Measurements from ENCODE around the gene CTXND2. TPM values are rescaled to one million over a fixed set of nuclear protein-coding genes. Genes with fewer than 3 reads are reported as not detected.

CTXND2 gene
- total RNA-seq, 2 experiments from 2014 or later = not detected

GRCh38 chr1:150922519-150922975 is 35.6 kb downstream of the CTXND2 start:
- H3K36me3 Mint-ChIP-seq (ENCODE audit: low read depth) = peaks cover 18% of the 10 kb centered on the region
- ATAC-seq (ENCODE audit: poor library complexity) = peak; percentile 37
- H3K27me3 Mint-ChIP-seq = no peaks in the 10 kb centered on the region
- no peaks in the 10 kb centered on the region for H3K27me3 ChIP-seq (ENCODE audit: control insufficient read depth in 1 of 2, insufficient read depth in 2 of 2, low read length in 2 of 2)
- intact Hi-C loops (cut with DNase I, micrococcal nuclease) = loop anchor here (2.0 to 10.0 kb wide), 5 partner anchors 46 to 558 kb away; partner anchors contain the start of genes ARNT (in 1 of the 2) and RPRD2 (in 1 of the 2)
- H3K4me3 Mint-ChIP-seq = peak overlapping the region; percentile 42
- no peak overlapping the region for H3K4me3 ChIP-seq (ENCODE audit: low read length)
- peaks cover under 1% of the 10 kb centered on the region for H3K36me3 ChIP-seq (ENCODE audit: insufficient read depth, low read length)
- peaks cover 26% of the 10 kb centered on the region for H3K4me1 Mint-ChIP-seq (ENCODE audit: low read depth)
- H3K9me3 Mint-ChIP-seq = no peaks in the 10 kb centered on the region
- POLR2A ChIA-PET = interaction anchor here (0.6 to 1.0 kb wide), 3 partner anchors 12 to 46 kb away, joined by 3 to 4 read pairs (median 3); partner anchors contain the start of gene ARNT
- no peaks in the 10 kb centered on the region for H3K9me3 ChIP-seq (ENCODE audit: control insufficient read depth in 1 of 2, insufficient read depth in 1 of 2, low read length in 2 of 2)
- CTCF ChIA-PET = interaction anchor here (0.5 to 1.6 kb wide), 25 partner anchors 8 to 388 kb away, joined by 3 to 7 read pairs (median 3); no protein-coding TSS in a partner anchor
- TF ChIP-seq CTCF (IDR thresholded peaks at IDR 0.05) = peak; percentile 85
- peak; percentile 51 to 86 (median 66) for DNase-seq
- peak overlapping the region; percentile 2 for H3K27ac Mint-ChIP-seq
- H3K4me1 ChIP-seq (ENCODE audit: insufficient read depth, low read length) = peaks cover 11% of the 10 kb centered on the region
- H3K27ac ChIP-seq (ENCODE audit: low read depth in 1 of 2, low read length in 2 of 2) = no peak overlapping the region

GRCh38 chr1:150925080-150925479 is 38.1 kb downstream of the CTXND2 start:
- TF ChIP-seq CTCF (IDR thresholded peaks at IDR 0.05) = no peak
- H3K27me3 ChIP-seq (ENCODE audit: control insufficient read depth in 1 of 2, insufficient read depth in 2 of 2, low read length in 2 of 2) = no peaks in the 10 kb centered on the region
- DNase-seq = peak in 4 of 14 experiments; percentile 1 to 51 (median 24)
- H3K36me3 Mint-ChIP-seq (ENCODE audit: low read depth) = peaks cover 43% of the 10 kb centered on the region
- ATAC-seq (ENCODE audit: poor library complexity) = no peak
- peaks cover 23% of the 10 kb centered on the region for H3K36me3 ChIP-seq (ENCODE audit: insufficient read depth, low read length)
- peaks cover 33% of the 10 kb centered on the region for H3K4me1 Mint-ChIP-seq (ENCODE audit: low read depth)
- H3K27me3 Mint-ChIP-seq = no peaks in the 10 kb centered on the region
- H3K4me3 Mint-ChIP-seq = peak overlapping the region; percentile 94
- CTCF ChIA-PET = no interaction called here
- no peak overlapping the region for H3K27ac ChIP-seq (ENCODE audit: low read depth in 1 of 2, low read length in 2 of 2)
- H3K4me3 ChIP-seq (ENCODE audit: low read length) = peak overlapping the region; percentile 89
- no peaks in the 10 kb centered on the region for H3K9me3 ChIP-seq (ENCODE audit: control insufficient read depth in 1 of 2, insufficient read depth in 1 of 2, low read length in 2 of 2)
- no peaks in the 10 kb centered on the region for H3K9me3 Mint-ChIP-seq
- POLR2A ChIA-PET = interaction anchor here (1.0 to 1.8 kb wide), 3 partner anchors 161 to 361 kb away, joined by 3 to 6 read pairs (median 3); partner anchors contain the start of gene GOLPH3L
- intact Hi-C loops (cut with DNase I, micrococcal nuclease) = loop anchor here (2.0 to 10.0 kb wide), 3 partner anchors 48 to 560 kb away; partner anchors contain the start of gene RPRD2 (in 1 of the 2)
- peaks cover 15% of the 10 kb centered on the region for H3K4me1 ChIP-seq (ENCODE audit: insufficient read depth, low read length)
- H3K27ac Mint-ChIP-seq = peak overlapping the region; percentile 92

GRCh38 chr1:150926097-150926741 is 39.3 kb downstream of the CTXND2 start, which contains the start of gene SETDB1:
SETDB1 (plus strand) TSS chr1:150926363; CDS start chr1:150927715, 1,352 bp downstream.
- H3K4me3 Mint-ChIP-seq = peak within 1 kb of the TSS; percentile 94
- ATAC-seq (ENCODE audit: poor library complexity) (peak; percentile 93), DNase-seq (peak; percentile 79 to 97 (median 88))
- no peak for TF ChIP-seq CTCF (IDR thresholded peaks at IDR 0.05)
- H3K4me1 Mint-ChIP-seq (ENCODE audit: low read depth) = peaks cover 33% of the 10 kb centered on the region
- Histone ChIP-seq H3K4me1 (ENCODE audit: insufficient read depth, low read length) (peaks cover 15% of the 10 kb centered on the region), H3K4me3 (ENCODE audit: low read length) (peak within 1 kb of the TSS; percentile 89), H3K27ac (ENCODE audit: low read depth in 1 of 2, low read length in 2 of 2) (peak within 1 kb of the TSS; percentile 86 to 88), H3K36me3 (ENCODE audit: insufficient read depth, low read length) (peaks cover 34% of the 10 kb centered on the region), H3K9me3 (ENCODE audit: control insufficient read depth in 1 of 2, insufficient read depth in 1 of 2, low read length in 2 of 2) (peaks cover 3 to 5% of the 10 kb centered on the region in 2 experiments), H3K27me3 (ENCODE audit: control insufficient read depth in 1 of 2, insufficient read depth in 2 of 2, low read length in 2 of 2) (no peaks in the 10 kb centered on the region)
- ChIA-PET POLR2A (interaction anchor here (0.7 to 1.8 kb wide), 8 partner anchors 48 to 563 kb away, joined by 3 to 6 read pairs (median 3); partner anchors contain the start of genes CTSS, GOLPH3L and RPRD2), CTCF (no interaction called here)
- H3K36me3 Mint-ChIP-seq (ENCODE audit: low read depth) = peaks cover 54% of the 10 kb centered on the region
- H3K27me3 Mint-ChIP-seq = no peaks in the 10 kb centered on the region
- H3K27ac Mint-ChIP-seq = peak within 1 kb of the TSS; percentile 92
- no peaks in the 10 kb centered on the region for H3K9me3 Mint-ChIP-seq
- intact Hi-C loops (cut with DNase I, micrococcal nuclease) = loop anchor here (2.0 to 10.0 kb wide), 3 partner anchors 229 to 561 kb away; partner anchors contain the start of genes GOLPH3L (in 1 of the 2) and RPRD2 (in 1 of the 2)
